Measurements from ENCODE around the gene C1QTNF6. TPM values are rescaled to one million over a fixed set of nuclear protein-coding genes. Genes with fewer than 3 reads are reported as not detected.

C1QTNF6 gene
- total RNA-seq, 1 experiment from 2014 or later: 0.08 TPM

- Histone ChIP-seq H3K27me3 (no peaks in the 10 kb centered on the region), H3K9me3 (replicated peaks) (no peaks in the 10 kb centered on the region), H3K4me1 (no peaks in the 10 kb centered on the region), H3K4me3 (no peak overlapping the region), H3K27ac (no peak overlapping the region), H3K36me3 (no peaks in the 10 kb centered on the region)
- no peak for DNase-seq
These were observed 53.0 kb downstream of the C1QTNF6 start for GRCh38 chr22:37135023-37135422.

GRCh38 chr22:37133304-37134018, 54.6 kb downstream of the C1QTNF6 start:
- Histone ChIP-seq H3K27ac (no peak overlapping the region), H3K4me3 (no peak overlapping the region), H3K9me3 (replicated peaks) (no peaks in the 10 kb centered on the region), H3K36me3 (no peaks in the 10 kb centered on the region), H3K27me3 (no peaks in the 10 kb centered on the region), H3K4me1 (no peaks in the 10 kb centered on the region)
- DNase-seq: no peak

GRCh38 chr22:37132773-37133172, 55.3 kb downstream of the C1QTNF6 start:
- Histone ChIP-seq H3K9me3 (replicated peaks) (no peaks in the 10 kb centered on the region), H3K4me1 (no peaks in the 10 kb centered on the region), H3K27me3 (no peaks in the 10 kb centered on the region), H3K36me3 (no peaks in the 10 kb centered on the region), H3K27ac (no peak overlapping the region), H3K4me3 (no peak overlapping the region)
- DNase-seq: no peak

Other genes with a start within 250 kb of the C1QTNF6 start
- 5.4 and 5.7 TPM in 2 replicates for gene TST, start 168.8 kb downstream of the C1QTNF6 start, total RNA-seq (2014; rRNA removed; shearing (Covaris generic))
- 58.7 and 59.8 TPM in 2 replicates for gene MPST, start 168.5 kb downstream of the C1QTNF6 start, total RNA-seq (2014; rRNA removed; shearing (Covaris generic))
- 12.5 and 14.1 TPM in 2 replicates for gene KCTD17, start 136.5 kb downstream of the C1QTNF6 start, total RNA-seq (2014; rRNA removed; shearing (Covaris generic))
- not detected in 2 replicates for gene TMPRSS6, start 78.5 kb downstream of the C1QTNF6 start, total RNA-seq (2014; rRNA removed; shearing (Covaris generic))
- 0.13 and 0.26 TPM in 2 replicates for gene IL2RB, start 38.3 kb downstream of the C1QTNF6 start, total RNA-seq (2014; rRNA removed; shearing (Covaris generic))
- not detected in 2 replicates for gene SSTR3, start 24.2 kb upstream of the C1QTNF6 start, total RNA-seq (2014; rRNA removed; shearing (Covaris generic))
- gene RAC2, start 56.0 kb upstream of the C1QTNF6 start, total RNA-seq (2014; rRNA removed; shearing (Covaris generic)): not detected in 2 replicates
- not detected in 2 replicates for gene CYTH4, start 94.3 kb upstream of the C1QTNF6 start, total RNA-seq (2014; rRNA removed; shearing (Covaris generic))
- gene ELFN2, start 239.2 kb upstream of the C1QTNF6 start, total RNA-seq (2014; rRNA removed; shearing (Covaris generic)): under 0.01 and 0.02 TPM in 2 replicates

All from SJCRH30 (cell line).